Lung (tissue), 12 donors: ENCODE results near the gene DNAH10. TPM values are rescaled to one million over a fixed set of nuclear protein-coding genes. Genes with fewer than 3 reads are reported as not detected.
"Not testable (repeated sequence)": the region's sequence is repeated elsewhere in the genome, so short reads cannot be mapped to it uniquely, and the experiment has no call there.

Source experiments
- ATAC-seq: fragments of 200-7000 bp; cut with Tn5 transposase; one replicate; pipeline ENCODE4 v1.9.1; 2020; ENCODE audit warnings: moderate number of reproducible peaks; ENCODE audit not compliant: insufficient read depth, low FRiP score
- DNase-seq, 3 donors: peaks; one replicate each; pipeline ENCODE4 v3.0.0-alpha.2; 2013 to 2017
- H3K27ac ChIP-seq, 2 donors: one replicate each; pipeline ENCODE4 v1.5.1; 2013; ENCODE audit warnings: mild to moderate bottlenecking in 2 of 2, moderate library complexity in 2 of 2, control low read depth in 1 of 2, inconsistent platforms in 1 of 2, low read depth in 1 of 2, low read length in 1 of 2
- H3K27me3 ChIP-seq, 3 donors: one replicate each; pipeline ENCODE4 v1.5.1; 2013; ENCODE audit warnings: low read length in 2 of 3; ENCODE audit not compliant: control insufficient read depth in 3 of 3, insufficient read depth in 3 of 3
- H3K36me3 ChIP-seq, 4 donors: one replicate each; pipeline ENCODE4 v1.5.1; 2013; ENCODE audit warnings: low read length in 4 of 4, mild to moderate bottlenecking in 1 of 4, moderate library complexity in 1 of 4; ENCODE audit not compliant: control insufficient read depth in 4 of 4, insufficient read depth in 4 of 4
- H3K4me1 ChIP-seq, 5 donors: one replicate each; pipeline ENCODE4 v1.5.1; 2013; ENCODE audit warnings: low read length in 5 of 5, mild to moderate bottlenecking in 2 of 5, moderate library complexity in 1 of 5; ENCODE audit not compliant: control insufficient read depth in 5 of 5, insufficient read depth in 5 of 5
- H3K4me3 ChIP-seq: one replicate; pipeline ENCODE4 v1.5.1; 2013; ENCODE audit warnings: mild to moderate bottlenecking, control low read depth, moderate library complexity
- H3K9ac ChIP-seq, 2 donors: one replicate each; pipeline ENCODE4 v1.5.1; 2013; ENCODE audit warnings: low read length in 2 of 2, control low read depth in 1 of 2; ENCODE audit not compliant: insufficient read depth in 1 of 2
- H3K9me3 ChIP-seq, 4 donors: one replicate each; pipeline ENCODE4 v1.5.1; 2013; ENCODE audit warnings: low read length in 3 of 4, mild to moderate bottlenecking in 1 of 4, moderate library complexity in 1 of 4; ENCODE audit not compliant: control insufficient read depth in 4 of 4, insufficient read depth in 3 of 4
- CTCF ChIP-seq: IDR thresholded peaks from 2 replicates; pipeline ENCODE4 v1.5.1; 2012; ENCODE audit warnings: mild to moderate bottlenecking; ENCODE audit errors: control extremely low read depth, extremely low read depth
- WGBS, 2 donors: extraction: QIAGEN DNeasy Blood & Tissue Kit; methylation state at CpG; one replicate each; pipeline ENCODE4 v1.1.7; 2013; 5-methylcytosine and 5-hydroxymethylcytosine counted together
- polyA plus RNA-seq, 2 donors: library from polyadenylated mRNA; stranded (reverse); fragments of 200-250 nt; gene quantifications; one replicate each; pipeline ENCODE4 v1.2.1, GENCODE V29; 2013
- total RNA-seq, 2 donors: library from RNA; depleted of rRNA in 1 of 2; stranded (reverse); fragments of >200 nt in 1 of 2; gene quantifications; one replicate each; pipeline ENCODE4 v1.2.1, GENCODE V29; 2014 to 2021
- donor health status: control.
- donor health status: control.
- donor health status: Bipolar disorder and iron deficiency.
- donor health status: healthy.
- donor health status: DM: yes; HTN: yes; CAD: no.

DNAH10 gene
- total and polyA plus RNA-seq, 4 donors, result 2.0 to 21.7 (median 9.1) TPM

GRCh38 chr12:123787466-123787865 lies 25.4 kb downstream of the DNAH10 start:
- no peak for TF ChIP-seq CTCF
- Histone ChIP-seq H3K4me3 (no peak overlapping the region), H3K4me1 (no peaks in the 10 kb centered on the region), H3K36me3 (no peaks in the 10 kb centered on the region), H3K9ac (no peak overlapping the region), H3K27me3 (no peaks in the 10 kb centered on the region), H3K27ac (no peak overlapping the region), H3K9me3 (no peaks in the 10 kb centered on the region)
- ATAC-seq, result no peak
- WGBS, 2 donors, result 94 to 95% methylated on average over 25 of the region's 25 CpGs
- DNase-seq, result no peak

DNA sequence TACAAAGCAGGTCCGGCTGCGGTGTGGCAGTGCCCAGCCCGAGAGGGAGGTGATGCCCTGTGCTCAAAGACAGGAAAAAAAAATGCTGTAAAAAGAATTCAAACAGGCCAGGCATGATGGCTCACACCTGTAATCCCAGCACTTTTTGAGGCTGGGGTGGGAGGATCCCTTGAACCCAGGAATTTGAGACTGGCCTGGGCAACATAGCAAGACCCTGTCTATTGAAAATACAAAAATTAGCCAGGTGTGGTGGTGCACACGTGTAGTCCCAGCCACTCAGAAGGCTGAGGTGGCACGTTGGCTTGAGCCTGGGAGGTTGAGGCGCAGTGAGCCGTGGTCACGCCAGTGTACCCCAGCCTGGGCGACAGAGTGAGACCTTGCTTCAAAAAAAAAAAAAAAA lies 26.4 kb downstream of the DNAH10 start:
- Histone ChIP-seq H3K36me3 (no peaks in the 10 kb centered on the region), H3K9ac (no peak overlapping the region), H3K4me3 (no peak overlapping the region), H3K27me3 (no peaks in the 10 kb centered on the region), H3K27ac (no peak overlapping the region), H3K9me3 (no peaks in the 10 kb centered on the region), H3K4me1 (no peaks in the 10 kb centered on the region)
- TF ChIP-seq CTCF, result no peak
- ATAC-seq, result no peak
- 80 to 87% methylated on average over 9 of the region's 9 CpGs for WGBS, 2 donors
- no peak for DNase-seq

GRCh38 chr12:123789422-123789821 lies 27.3 kb downstream of the DNAH10 start:
- H3K27me3 ChIP-seq, H3K4me3 ChIP-seq, H3K9ac ChIP-seq, H3K4me1 ChIP-seq, H3K36me3 ChIP-seq, ATAC-seq, DNase-seq, H3K9me3 ChIP-seq, H3K27ac ChIP-seq: not testable (repeated sequence)
- 90 to 95% methylated on average over 8 of the region's 8 CpGs for WGBS, 2 donors

DNA sequence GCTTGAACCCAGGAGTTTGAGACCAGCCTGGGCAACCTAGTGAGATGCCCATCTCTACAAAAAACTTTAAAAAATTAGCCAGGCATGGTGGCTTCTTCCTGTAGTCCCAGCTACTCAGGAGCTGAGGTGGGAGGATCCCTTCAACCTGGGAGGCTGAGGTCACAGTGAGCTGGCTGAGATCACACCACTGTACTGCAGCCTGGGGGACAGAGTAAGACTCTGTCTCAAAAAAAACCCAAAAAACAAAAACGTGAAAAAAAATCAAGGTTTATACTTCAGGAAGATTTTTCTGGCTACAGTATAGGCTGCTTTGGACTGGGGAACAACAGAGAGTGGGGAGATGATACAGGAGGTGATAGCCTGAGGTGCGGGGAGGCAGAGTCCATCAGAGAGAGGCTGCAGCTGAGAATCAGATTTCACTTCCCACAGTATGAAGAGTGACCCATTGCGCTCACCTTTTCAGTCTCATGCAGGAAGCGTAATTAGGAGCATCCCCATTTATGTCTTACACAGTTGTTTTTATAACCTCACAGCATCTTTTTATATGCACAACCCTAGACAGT lies 28.9 kb downstream of the DNAH10 start:
- WGBS, 2 donors, result 83 to 84% methylated on average over 4 of the region's 4 CpGs
- no peak for DNase-seq
- TF ChIP-seq CTCF, result no peak
- H3K36me3 ChIP-seq, result no peaks in the 10 kb centered on the region
- no peak overlapping the region for H3K4me3 ChIP-seq
- H3K9me3 ChIP-seq, result no peaks in the 10 kb centered on the region
- H3K27ac ChIP-seq, result no peak overlapping the region
- ATAC-seq, result no peak
- no peaks in the 10 kb centered on the region for H3K27me3 ChIP-seq
- H3K9ac ChIP-seq, result no peak overlapping the region
- H3K4me1 ChIP-seq, result no peaks in the 10 kb centered on the region
